Activated T-cell treated with anti-CD3 and anti-CD28 coated beads for 24 hours (primary cell): ENCODE data around the gene NOP10.

Experiments used
- DNase-seq: peaks from one replicate; pipeline ENCODE4 v3.0.0-alpha.2; 2020; ENCODE audit warnings: low read depth

Gene NOP10

DNA sequence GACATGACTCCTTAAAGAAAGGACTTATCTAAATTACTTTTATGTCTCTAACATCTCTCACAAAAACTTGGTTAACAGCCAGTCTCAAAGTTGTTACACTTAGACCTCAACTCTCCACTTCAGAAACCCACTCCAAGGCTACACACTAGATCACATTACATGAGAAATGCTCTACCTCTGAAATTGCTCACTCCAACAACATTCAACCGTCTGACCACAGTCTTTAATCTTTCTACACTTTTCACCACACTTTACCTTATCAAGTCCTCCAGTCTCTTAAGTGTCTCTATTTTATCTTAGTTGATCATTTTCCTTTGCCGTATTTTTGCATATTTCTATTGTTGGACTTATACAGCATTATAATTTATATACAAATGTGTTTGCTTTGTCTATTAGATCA, 11.1 kb downstream of the NOP10 start:
- no peak for DNase-seq

DNA sequence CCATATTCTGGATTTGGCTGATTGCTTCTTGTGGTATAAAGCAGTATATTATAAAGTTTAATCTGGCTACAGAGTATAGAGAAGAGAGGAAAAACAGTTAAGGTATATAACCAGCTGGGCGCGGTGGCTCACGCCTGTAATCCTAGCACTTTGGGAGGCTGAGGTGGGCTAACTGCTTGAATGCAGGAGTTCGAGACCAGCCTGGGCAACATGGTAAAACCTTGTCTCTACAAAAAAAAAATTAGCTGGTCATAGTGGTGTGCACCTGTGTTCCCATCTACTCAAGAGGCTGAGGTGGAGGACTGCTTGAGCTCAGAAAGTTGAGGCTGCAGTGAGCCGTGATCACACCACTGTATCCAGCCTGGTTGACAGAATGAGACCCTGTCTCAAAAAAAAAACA, 12.7 kb downstream of the NOP10 start:
- no peak for DNase-seq

DNA sequence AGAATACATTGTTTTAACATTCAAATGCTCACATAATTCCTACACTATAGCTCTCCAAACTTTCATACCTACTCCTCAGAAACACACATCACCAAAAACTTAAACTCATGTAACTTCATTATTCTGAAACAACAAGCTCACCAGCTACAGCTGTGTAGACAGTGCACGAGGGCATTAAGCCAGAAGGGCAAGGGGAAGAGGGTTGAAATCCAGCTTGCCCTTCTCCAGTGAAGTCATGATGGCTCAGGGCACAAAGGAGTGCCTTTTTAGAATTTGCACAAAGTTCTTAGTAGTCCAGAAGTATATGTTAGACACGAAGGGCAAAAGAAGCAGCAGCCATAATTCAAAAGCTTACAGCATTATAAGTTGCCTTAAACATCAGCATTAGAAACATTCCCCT, 13.9 kb downstream of the NOP10 start:
- no peak for DNase-seq

DNA sequence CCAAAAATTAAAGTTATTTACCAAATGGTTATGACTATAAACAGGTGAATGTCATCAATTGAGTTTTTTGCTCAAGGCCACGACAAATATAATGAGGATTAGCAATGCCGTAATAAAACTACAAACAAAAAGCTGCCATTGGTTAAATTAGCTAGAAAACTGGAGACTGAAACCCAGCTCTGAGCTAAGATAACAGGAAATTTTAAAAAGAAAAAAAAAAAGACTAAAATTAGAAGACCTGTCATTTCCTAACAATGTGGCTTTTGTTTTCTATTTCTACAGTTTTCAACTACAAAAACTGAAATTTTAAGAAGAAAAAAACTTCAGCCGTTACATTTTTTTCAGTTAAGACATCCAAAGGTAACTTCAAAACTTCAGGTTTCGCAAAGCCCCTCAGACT, 15.0 kb downstream of the NOP10 start:
- DNase-seq: no peak

DNA sequence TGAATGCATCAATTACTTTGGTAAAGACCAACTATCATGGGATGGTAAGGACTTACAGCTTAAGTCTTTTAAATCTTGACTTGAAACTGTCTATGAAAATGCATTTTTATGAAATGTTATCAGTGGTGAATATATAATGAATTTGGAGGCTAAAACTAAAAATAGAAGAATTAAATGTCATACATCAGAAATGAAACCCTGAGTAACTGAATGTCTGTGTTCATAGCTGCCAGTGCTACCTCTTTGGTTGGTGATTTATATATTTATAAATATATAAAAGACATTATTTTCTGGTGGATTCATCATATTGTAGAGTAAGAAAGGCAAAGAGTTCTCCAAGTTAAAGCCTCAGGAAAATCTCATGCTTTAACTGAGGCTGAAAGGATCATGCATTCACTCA, 17.6 kb downstream of the NOP10 start:
- no peak for DNase-seq

DNA sequence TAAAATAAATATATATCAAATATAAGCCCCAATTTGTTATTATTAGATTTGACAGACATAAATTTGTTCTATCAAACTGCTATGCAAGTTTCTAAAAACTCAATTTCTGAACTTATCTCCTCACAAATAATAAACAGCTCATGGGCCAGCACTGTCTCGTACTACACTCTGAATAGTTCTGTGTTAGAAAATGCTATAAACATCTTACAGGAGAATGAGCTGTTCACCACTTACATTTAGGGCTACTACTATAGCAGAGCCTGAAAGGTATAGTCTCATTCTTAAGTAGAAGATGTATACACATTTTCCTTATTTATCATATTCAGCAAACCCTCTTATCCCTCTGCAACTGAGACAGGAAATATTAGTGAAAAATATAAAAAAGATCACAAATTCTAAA, 18.0 kb downstream of the NOP10 start:
- no peak for DNase-seq

DNA sequence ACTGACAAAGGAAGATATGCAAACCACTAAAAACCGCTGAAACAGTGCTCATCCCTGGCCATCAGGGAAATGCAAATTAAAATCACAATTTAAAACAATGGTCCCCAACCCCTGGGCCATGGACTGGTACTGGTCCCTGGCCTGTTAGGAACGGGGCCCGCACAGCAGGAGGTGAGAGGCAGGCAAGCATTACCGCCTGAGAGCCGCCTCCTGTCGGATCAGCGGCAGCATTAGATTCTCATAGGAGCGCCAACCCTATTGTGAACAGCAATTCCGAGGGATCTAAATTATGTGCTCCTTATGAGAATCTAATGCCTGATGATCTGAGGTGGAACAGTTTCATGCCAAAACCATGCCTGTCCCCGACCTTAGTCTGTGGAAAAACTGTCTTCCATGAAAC, 19.7 kb downstream of the NOP10 start:
- DNase-seq: no peak

DNA sequence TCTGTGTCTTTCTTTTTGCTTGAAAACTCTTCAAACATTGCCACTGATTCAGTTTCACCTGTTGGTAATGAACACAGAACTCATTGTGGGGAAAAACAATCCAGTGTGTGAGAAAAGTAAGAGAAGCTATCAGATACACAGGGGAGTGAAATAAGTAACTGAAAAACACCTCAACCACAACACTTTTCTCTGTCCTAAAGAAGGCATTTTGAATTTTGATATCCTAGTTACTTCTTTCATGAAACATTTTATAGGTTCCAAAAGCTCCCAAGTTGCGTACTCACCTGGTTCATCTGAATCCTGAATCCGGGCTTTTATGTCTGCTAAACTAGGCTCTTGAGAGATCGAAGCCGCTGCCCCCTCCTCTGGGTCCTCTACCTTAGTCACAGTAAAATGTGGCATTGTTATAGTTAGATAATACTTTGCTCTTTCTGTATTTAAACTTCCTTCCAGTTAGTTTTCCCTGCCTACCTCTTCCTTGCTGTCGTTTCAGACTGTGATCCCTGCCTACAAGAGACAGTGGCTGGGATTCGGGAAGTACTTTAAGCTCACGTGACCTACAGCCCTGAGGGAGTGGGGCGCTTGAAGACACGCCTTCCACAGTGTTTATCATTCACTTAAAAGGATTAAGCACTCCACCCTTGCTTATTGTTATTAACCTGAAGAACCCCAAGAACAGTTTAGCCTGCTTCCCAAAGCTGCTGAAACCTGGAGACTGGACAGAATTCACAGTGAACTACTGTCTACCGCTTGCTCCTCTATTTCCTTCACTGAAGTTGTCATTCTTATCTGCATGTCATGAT, 24.5 kb downstream of the NOP10 start:
- DNase-seq: no peak

DNA sequence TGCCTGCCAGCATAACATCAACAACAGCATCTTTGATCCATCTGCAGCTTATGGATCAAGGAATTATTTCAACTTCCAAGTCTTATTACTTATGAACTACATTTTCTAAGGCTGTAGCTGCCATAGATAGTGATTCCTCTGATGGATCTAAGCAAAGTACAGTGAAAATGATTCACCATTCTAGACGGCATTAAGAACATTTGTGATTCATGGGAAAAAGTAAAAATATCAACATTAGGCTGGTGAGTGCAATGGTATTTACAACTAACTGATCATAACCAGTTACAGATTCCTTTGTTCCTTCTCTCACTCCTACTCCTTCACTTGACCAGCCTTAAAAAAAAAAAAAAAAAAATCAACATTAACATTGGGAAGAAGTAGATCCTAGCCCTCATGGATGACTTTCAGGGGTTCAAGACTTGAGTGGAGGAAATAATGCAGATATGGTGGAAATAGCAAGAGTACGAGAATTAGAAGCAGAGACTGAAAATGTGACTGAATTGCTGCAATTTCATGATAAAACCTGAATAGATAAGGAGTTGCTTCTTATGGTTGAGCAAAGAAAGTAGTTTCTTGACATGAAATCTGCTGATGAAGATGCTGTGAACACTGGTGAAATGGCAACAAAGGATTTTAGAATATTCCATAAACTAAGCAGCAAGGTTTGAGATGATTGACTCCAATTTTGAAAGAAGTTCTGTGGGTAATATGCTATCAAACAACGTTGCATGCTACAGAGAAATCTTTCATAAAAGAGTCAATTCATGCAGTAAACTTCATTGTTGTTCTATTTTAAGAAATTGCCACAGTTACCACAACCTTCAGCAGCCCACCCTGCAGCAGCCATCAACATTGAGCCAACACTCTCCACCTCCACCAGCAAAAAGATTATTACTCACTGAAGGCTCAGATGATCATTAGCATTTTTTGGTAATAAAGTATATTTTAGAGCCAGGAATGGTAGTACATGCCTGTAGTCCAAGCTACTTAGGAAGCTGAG, 28.1 kb downstream of the NOP10 start:
- no peak for DNase-seq

DNA sequence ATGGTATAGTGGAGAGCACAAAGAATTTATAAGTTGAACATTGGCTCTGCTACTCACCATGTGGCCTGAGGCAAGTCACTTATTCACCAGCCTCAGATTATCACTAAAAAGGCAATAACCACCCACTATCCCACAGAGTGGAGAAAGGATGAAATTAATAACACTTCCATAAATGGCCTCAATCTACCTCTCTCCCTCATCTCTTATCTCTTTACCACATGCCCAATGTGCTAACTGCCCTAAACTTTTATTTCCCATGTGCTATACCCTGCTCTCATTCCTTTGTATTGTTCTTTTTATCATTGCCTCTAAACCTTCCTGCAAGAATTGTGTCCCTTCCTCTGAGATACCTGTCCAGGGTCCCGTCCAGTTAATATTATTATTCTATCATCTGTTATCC, 31.4 kb downstream of the NOP10 start:
- DNase-seq: no peak

DNA sequence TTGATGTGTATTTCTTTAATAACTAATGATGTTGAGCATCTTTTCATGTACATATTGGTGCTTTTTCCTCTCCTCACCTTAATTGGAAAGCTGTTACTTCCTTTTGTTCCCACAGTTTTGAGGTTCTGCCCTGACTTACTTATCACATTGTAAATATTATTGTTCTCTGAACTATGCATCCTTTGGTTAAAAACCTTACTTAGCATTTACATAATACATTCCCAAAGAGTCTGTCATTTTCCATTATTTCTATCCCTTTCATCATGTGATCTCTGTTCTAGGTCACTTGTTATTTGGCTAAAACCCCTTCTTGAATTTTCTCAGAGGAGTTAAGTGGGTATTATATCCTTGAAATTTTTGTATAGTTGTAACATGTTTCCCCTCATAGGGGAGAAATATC, 38.3 kb downstream of the NOP10 start:
- no peak for DNase-seq

DNA sequence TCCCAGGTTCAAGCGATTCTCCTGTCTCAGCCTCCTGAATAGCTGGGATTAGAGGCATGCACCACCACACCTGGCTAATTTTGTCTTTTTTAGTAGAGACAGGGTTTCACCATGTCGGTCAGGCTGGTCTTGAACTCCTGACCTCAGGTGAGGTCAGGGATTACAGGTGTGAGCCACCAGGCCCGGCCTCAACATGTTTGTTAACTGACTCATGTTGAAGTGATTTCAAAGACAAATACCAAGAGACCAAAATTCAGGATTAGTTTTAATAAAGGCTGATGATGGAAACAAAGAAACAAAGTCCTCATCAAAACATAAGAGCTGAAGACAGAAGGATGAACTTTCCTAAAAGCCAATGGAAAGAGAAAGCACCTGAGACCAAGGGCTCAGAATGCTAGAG, 41.9 kb downstream of the NOP10 start:
- DNase-seq: no peak

DNA sequence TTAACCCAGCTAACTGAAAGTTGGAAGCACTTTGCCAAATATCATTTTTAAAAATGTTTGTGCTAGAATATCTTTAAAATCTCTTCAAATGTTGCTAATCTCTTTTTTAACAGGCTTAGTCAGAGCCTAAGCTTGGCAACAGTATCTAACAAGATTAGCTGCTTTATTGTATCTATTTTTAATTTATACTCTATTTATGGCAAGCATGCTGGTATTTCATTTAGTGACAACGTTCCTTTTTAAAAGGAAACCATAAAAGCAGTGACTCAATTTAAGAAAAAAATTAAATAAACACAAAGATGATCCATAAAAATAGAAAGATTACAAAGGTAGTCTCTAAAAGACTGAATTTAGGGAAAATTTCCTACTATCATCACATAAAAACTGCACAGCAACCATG, 45.9 kb downstream of the NOP10 start:
- DNase-seq: no peak

DNA sequence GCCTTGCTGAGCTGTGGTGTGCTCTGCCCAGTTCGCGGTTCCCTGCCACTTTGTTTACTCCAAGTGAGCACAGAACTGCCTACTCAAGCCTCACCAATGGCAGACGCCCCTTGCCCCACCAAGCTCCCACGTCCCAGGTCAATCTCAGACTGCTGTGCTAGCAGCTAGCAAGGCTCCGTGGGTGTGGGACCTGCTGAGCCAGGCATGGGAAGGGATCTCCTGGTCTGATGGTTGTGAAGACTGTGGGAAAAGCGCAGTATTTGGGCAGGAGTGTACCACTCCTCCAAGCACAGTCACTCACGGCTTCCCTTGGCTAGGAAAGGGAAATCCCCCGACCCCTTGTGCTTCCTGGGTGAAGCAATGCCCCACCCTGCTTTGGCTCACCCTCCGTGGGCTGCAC, 50.3 kb downstream of the NOP10 start:
- no peak for DNase-seq
